Activated gamma-delta T cell (primary cell): ENCODE results near the gene NCOA3.

Experiments
- DNase-seq: peaks from one replicate; lab custom pipeline; 2025; lab: John Stamatoyannopoulos, UW

NCOA3 gene

GRCh38 chr20:47597090-47597489 is 95.4 kb downstream of the NCOA3 start:
- no peak for DNase-seq

- no peak for DNase-seq
Observed at GRCh38 chr20:47598911-47599744, 97.4 kb downstream of the NCOA3 start.

GRCh38 chr20:47600967-47601547 is 99.4 kb downstream of the NCOA3 start:
- no peak for DNase-seq

DNA sequence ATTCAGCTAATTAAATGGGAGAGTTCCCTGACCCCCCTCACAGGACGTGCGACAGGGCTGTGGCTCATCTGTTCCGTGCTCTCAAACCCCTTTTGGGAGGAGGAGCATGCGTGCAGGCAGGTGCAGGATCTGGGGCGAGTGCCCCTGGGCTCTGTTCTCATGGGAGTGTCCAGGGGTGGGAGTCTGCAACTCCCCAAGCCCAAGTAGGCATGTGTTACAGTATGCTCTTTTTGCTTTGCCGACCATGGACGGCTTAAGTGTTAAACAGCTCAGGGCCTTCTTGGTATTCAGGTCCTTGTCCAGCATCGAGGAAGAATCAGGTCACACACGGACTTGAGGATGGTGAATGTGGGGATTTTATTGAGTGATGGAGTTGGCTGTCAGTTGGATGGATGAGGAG is 101.6 kb downstream of the NCOA3 start:
- no peak for DNase-seq

GRCh38 chr20:47605673-47606413 is 104.2 kb downstream of the NCOA3 start:
- no peak for DNase-seq

GRCh38 chr20:47606414-47606982 is 104.8 kb downstream of the NCOA3 start:
- no peak for DNase-seq

DNA sequence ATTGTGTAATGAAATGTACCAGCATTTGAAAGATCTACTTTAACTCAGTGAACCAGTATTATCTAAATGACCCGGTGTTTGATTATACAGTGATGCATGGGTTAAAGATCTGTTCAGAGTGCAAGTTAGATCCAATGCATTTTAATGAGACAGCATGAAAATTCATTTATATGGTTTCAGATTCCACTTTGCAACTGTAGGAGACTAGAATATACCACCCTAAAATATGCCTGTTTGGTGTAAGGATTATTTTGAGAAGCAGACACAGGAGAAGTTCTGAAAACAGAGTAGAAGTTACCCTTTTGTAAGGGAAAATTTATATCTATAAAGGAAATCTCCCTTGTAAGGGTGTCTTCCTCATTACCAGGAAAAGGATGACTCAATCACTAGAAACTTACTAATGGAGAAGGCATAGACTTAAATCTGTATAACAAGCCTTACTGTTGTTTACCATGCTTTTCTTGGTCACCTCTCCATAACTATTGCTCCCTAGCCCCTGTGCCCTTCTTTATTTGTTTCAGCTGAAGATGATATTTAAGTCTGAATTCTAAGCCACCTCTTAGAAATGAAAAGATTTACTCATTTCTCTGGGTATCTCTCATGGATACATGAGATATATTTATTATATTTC is 105.4 kb downstream of the NCOA3 start:
- no peak for DNase-seq

- DNase-seq = no peak
Observed at GRCh38 chr20:47609001-47609400, 107.3 kb downstream of the NCOA3 start.

- no peak for DNase-seq
Observed at GRCh38 chr20:47610247-47610944, 108.7 kb downstream of the NCOA3 start.

- DNase-seq = no peak
Observed at GRCh38 chr20:47610945-47611250, 109.2 kb downstream of the NCOA3 start.

- no peak for DNase-seq
Observed at GRCh38 chr20:47611785-47612184, 110.1 kb downstream of the NCOA3 start.

- DNase-seq = no peak
Observed at GRCh38 chr20:47612670-47613069, 111.0 kb downstream of the NCOA3 start.

DNA sequence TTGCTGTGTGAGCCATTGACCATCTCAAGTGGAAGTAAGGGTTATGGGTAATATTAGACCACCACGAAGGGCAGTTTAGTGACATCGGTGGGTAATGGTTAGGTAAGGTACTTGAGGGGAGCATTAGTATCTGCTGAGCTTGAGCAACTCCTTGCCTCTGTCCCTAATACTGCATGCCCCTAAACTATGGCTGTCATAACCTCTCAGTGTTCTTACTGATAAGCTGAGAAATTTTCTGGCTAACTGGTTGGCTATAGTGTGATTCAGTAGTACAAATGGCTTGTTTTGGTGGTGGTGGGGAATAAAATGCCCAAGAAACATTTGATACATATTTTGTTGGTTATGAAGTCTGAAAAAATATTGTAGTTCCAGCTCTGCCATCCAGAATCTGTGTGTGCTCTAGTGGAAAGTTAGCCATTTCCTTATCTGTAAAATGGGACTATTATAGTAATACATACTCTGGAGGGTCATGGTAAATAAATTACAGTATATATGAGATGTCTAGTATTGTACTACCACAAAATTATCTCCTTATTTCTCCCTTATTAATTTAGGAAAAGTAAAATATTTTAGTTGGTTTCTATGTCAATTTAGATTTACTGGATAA is 113.1 kb downstream of the NCOA3 start:
- no peak for DNase-seq

GRCh38 chr20:47618479-47618878 is 116.8 kb downstream of the NCOA3 start:
- DNase-seq = no peak

DNA sequence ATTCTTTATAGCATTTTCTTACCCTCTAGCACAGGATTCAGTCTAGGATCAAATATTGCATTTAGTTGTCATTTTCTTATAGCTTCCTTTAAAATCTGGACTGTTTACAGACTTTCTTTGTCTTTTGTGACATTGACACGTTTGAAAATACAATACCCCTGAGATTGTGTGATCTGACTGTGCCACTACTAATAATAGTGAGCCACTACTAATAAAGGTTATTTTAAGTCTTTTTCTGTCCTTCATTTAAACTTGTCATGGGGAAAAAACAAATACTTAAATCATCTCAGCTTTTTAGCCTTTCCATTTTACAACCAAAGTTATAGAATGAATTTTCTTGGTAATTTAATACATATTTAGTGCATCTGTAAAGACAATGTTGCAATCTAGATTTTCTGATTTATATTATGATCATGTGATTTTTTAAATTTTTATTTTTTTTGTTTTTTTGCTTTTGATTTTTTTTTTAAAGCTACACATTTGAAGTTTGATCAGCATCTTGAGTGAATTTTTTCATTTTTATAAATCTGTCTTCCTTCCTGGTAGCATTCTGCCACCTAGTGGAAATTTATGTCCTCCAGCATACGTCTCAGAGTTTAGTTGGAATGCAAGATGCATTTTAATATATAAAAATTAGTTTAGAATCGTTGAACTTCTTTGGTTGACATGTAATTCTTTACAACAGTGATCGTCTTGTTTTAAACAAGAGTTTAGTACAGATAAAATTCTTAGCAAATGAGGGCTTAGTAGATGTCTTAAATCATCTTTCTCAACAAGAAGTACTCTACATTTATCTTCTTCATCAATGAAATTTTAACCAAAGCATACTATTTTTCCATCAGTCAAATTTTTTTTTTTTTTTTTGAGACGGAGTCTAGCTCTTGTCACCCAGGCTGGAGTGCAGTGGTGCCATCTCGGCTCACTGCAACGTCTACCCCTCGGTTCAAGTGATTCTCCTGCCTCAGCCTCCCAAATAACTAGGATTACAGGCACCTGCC is 119.4 kb downstream of the NCOA3 start:
- DNase-seq = no peak

- no peak for DNase-seq
Observed at GRCh38 chr20:47622118-47622665, 120.5 kb downstream of the NCOA3 start.

DNA sequence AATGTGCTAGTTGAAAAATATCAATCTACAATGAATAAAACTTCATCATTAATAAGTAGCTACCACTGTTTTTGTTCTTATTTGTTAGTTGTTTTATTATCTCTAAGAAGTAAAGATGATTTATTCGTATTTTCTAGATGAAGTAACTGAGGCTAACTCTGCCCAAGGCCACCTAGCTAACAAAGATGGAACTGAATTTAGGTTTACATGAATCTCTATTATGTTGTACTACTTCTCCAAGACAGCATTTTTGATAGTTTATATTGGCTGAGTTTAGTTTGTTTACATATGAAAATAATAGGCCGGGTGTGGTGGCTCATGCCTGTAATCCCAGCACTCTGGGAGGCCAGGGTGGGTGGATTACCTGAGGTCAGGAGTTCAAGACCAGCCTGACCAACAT is 121.5 kb downstream of the NCOA3 start:
- no peak for DNase-seq

DNA sequence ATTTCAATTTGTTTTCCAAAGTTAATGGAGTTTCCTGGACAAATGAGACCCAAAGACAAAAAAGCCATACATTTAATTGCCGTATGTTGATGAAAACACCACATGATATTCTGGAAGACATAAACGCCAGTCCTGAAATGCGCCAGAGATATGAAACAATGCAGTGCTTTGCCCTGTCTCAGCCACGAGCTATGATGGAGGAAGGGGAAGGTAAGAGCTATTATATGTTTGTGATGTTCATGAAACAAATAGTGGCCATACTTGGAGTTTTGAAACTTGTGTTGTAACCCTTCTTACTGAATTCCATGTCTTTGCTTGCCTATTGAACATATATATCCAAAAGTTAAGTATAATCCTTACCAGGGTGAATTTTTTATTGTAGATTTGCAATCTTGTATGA is 125.9 kb downstream of the NCOA3 start:
- DNase-seq = no peak

GRCh38 chr20:47629907-47630306 is 128.2 kb downstream of the NCOA3 start:
- no peak for DNase-seq

DNA sequence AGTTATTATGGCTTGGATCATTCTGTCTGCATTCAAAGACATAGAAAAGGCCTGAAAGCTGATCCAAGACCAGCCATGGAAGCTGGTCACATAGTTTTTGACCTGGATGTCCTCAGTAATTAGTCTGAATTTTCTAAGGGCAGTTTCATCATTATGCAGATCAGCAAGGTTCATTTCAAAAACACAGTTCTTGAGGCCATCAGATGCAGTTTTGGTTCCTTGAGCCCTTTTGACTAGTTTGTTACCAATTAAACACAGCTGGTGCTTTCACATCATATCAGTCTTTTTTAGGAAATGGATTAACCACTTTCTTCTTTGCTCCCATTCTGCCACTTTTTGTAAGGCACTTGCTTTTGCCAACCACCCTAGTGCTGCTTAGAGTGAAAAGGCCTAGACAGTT is 129.4 kb downstream of the NCOA3 start:
- DNase-seq = no peak
